Natural killer cell (primary cell): Measurements from ENCODE around the gene HOMER2. TPM values are rescaled to one million over a fixed set of nuclear protein-coding genes. Genes with fewer than 3 reads are reported as not detected.

ENCODE experiments used
- ATAC-seq, 3 donors: fragments of 150-1000 bp in 2 of 3; fragments of 200-7000 bp in 1 of 3; cut with Tn5 transposase; 1 replicate in 1 of 3; 2 replicates in 2 of 3; pipeline ENCODE4 v1.10.0; 2021; ENCODE audit warnings: mild to moderate bottlenecking in 2 of 3, moderate library complexity in 2 of 3
- DNase-seq, 2 donors: peaks; one replicate each; pipeline versions ENCODE4 v3.0.0 to v3.0.0-alpha.2; 2013 to 2021; ENCODE audit warnings: mixed read lengths in 1 of 2
- H3K27ac ChIP-seq: one replicate; pipeline ENCODE4 v1.5.1; 2013; ENCODE audit warnings: mild to moderate bottlenecking, low read length
- H3K27me3 ChIP-seq: one replicate; pipeline ENCODE4 v1.6.1; 2013; ENCODE audit warnings: low read length; ENCODE audit not compliant: control insufficient read depth, insufficient read depth
- H3K36me3 ChIP-seq: one replicate; pipeline ENCODE4 v1.6.1; 2013; ENCODE audit warnings: low read length; ENCODE audit not compliant: control insufficient read depth, insufficient read depth
- H3K4me1 ChIP-seq: one replicate; pipeline ENCODE4 v1.6.1; 2013; ENCODE audit warnings: low read length; ENCODE audit not compliant: control insufficient read depth, insufficient read depth
- H3K4me3 ChIP-seq: one replicate; pipeline ENCODE4 v1.5.1; 2013; ENCODE audit warnings: low read length
- H3K9me3 ChIP-seq: one replicate; pipeline ENCODE4 v1.6.1; 2013; ENCODE audit warnings: low read length; ENCODE audit not compliant: control insufficient read depth, insufficient read depth
- H3K27ac Mint-ChIP-seq, 2 donors: one replicate each; pipeline ENCODE4 v1.8.0; 2022; ENCODE audit warnings: mild to moderate bottlenecking in 2 of 2, mixed read lengths in 2 of 2, moderate library complexity in 1 of 2
- H3K27me3 Mint-ChIP-seq, 2 donors: one replicate each; pipeline ENCODE4 v1.8.0; 2022; ENCODE audit warnings: low read depth in 2 of 2, mixed read lengths in 2 of 2
- H3K36me3 Mint-ChIP-seq: one replicate; pipeline ENCODE4 v1.8.0; 2022; ENCODE audit warnings: mixed read lengths
- H3K4me1 Mint-ChIP-seq, 2 donors: one replicate each; pipeline ENCODE4 v1.8.0; 2022; ENCODE audit warnings: mixed read lengths in 2 of 2
- H3K4me3 Mint-ChIP-seq: one replicate; pipeline ENCODE4 v1.8.0; 2022; ENCODE audit warnings: mild to moderate bottlenecking, moderate library complexity, mixed read lengths
- H3K9me3 Mint-ChIP-seq, 2 donors: one replicate each; pipeline ENCODE4 v1.8.0; 2022; ENCODE audit warnings: mixed read lengths in 2 of 2
- CTCF ChIP-seq: fragments of 200-600 bp; IDR thresholded peaks from one replicate; pipeline ENCODE4 v1.8.0; 2022; ENCODE audit warnings: antibody characterized with exemption
- WGBS: methylation state at CpG from one replicate; pipeline ENCODE4 v1.1.7; 2013; ENCODE audit warnings: missing lambda C conversion rate; ENCODE audit not compliant: insufficient coverage; 5-methylcytosine and 5-hydroxymethylcytosine counted together
- intact Hi-C: fragments of 100-400 bp; cut with micrococcal nuclease; formaldehyde crosslinking; loops from one replicate; pipeline ENCODE4 v1.14.2; 2022
- total RNA-seq, 4 donors: library from RNA; stranded (reverse); fragments of 120-200 nt in 1 of 4; gene quantifications; one replicate each; pipeline versions ENCODE4 v1.2.3 to v1.2.4, GENCODE V29; 2013 to 2022

HOMER2 gene
- total RNA-seq, 3 donors from 2014 or later (not counting 1 experiment from before 2014, with no cell fraction given): 3.6 to 7.0 (median 4.0) TPM

- no peak overlapping the region for H3K4me3 Mint-ChIP-seq
- no peaks in the 10 kb centered on the region for H3K4me1 ChIP-seq
- H3K27me3 Mint-ChIP-seq: peaks cover 0 to 4% of the 10 kb centered on the region in 2 donors
- no peak overlapping the region for H3K4me3 ChIP-seq
- intact Hi-C loops: no loop called here
- ATAC-seq (no peak), DNase-seq (no peak)
- no peaks in the 10 kb centered on the region for H3K4me1 Mint-ChIP-seq
- no peaks in the 10 kb centered on the region for H3K36me3 ChIP-seq
- 77% methylated on average over 6 of the region's 6 CpGs for WGBS
- H3K9me3 ChIP-seq: no peaks in the 10 kb centered on the region
- no peaks in the 10 kb centered on the region for H3K9me3 Mint-ChIP-seq
- no peak overlapping the region for H3K27ac Mint-ChIP-seq
- H3K36me3 Mint-ChIP-seq: no peaks in the 10 kb centered on the region
- no peak overlapping the region for H3K27ac ChIP-seq
- H3K27me3 ChIP-seq: no peaks in the 10 kb centered on the region
- no peak for TF ChIP-seq CTCF
Measured at GRCh38 chr15:82918162-82918561, 34.4 kb downstream of the HOMER2 start.

GRCh38 chr15:82917249-82917648, 35.3 kb downstream of the HOMER2 start:
- intact Hi-C loops: no loop called here
- no peaks in the 10 kb centered on the region for H3K36me3 Mint-ChIP-seq
- H3K27ac ChIP-seq: no peak overlapping the region
- no peak overlapping the region for H3K27ac Mint-ChIP-seq
- H3K4me1 Mint-ChIP-seq: no peaks in the 10 kb centered on the region
- H3K27me3 ChIP-seq: no peaks in the 10 kb centered on the region
- no peaks in the 10 kb centered on the region for H3K9me3 ChIP-seq
- no peak overlapping the region for H3K4me3 ChIP-seq
- H3K36me3 ChIP-seq: no peaks in the 10 kb centered on the region
- ATAC-seq: no peak
- H3K4me3 Mint-ChIP-seq: no peak overlapping the region
- no peak for TF ChIP-seq CTCF
- no peak for DNase-seq
- WGBS: 89% methylated on average over 7 of the region's 7 CpGs
- H3K9me3 Mint-ChIP-seq: no peaks in the 10 kb centered on the region
- peaks cover 0 to 4% of the 10 kb centered on the region in 2 donors for H3K27me3 Mint-ChIP-seq
- H3K4me1 ChIP-seq: no peaks in the 10 kb centered on the region

- H3K27ac Mint-ChIP-seq: no peak overlapping the region
- no peaks in the 10 kb centered on the region for H3K9me3 ChIP-seq
- H3K4me1 Mint-ChIP-seq: no peaks in the 10 kb centered on the region
- H3K36me3 ChIP-seq: no peaks in the 10 kb centered on the region
- no peak overlapping the region for H3K4me3 Mint-ChIP-seq
- H3K9me3 Mint-ChIP-seq: no peaks in the 10 kb centered on the region
- no peak overlapping the region for H3K4me3 ChIP-seq
- intact Hi-C loops: no loop called here
- H3K36me3 Mint-ChIP-seq: no peaks in the 10 kb centered on the region
- ATAC-seq (no peak), DNase-seq (no peak)
- H3K27me3 ChIP-seq: no peaks in the 10 kb centered on the region
- 92% methylated on average over 10 of the region's 13 CpGs for WGBS
- TF ChIP-seq CTCF: no peak
- H3K27me3 Mint-ChIP-seq: peaks cover 0 to 3% of the 10 kb centered on the region in 2 donors
- no peaks in the 10 kb centered on the region for H3K4me1 ChIP-seq
- H3K27ac ChIP-seq: no peak overlapping the region
Measured at GRCh38 chr15:82916161-82916952, 36.2 kb downstream of the HOMER2 start.

GRCh38 chr15:82914396-82914795, 38.1 kb downstream of the HOMER2 start:
- H3K27ac ChIP-seq: no peak overlapping the region
- H3K4me3 Mint-ChIP-seq: no peak overlapping the region
- no peak for TF ChIP-seq CTCF
- DNase-seq: no peak
- H3K9me3 Mint-ChIP-seq: peaks cover under 1 to 1% of the 10 kb centered on the region in 2 donors
- no peak overlapping the region for H3K4me3 ChIP-seq
- H3K27me3 ChIP-seq: no peaks in the 10 kb centered on the region
- H3K9me3 ChIP-seq: peaks cover under 1% of the 10 kb centered on the region
- no peaks in the 10 kb centered on the region for H3K36me3 Mint-ChIP-seq
- H3K4me1 Mint-ChIP-seq: no peaks in the 10 kb centered on the region
- no peaks in the 10 kb centered on the region for H3K27me3 Mint-ChIP-seq
- H3K4me1 ChIP-seq: no peaks in the 10 kb centered on the region
- H3K27ac Mint-ChIP-seq: no peak overlapping the region
- 92% methylated on average over 2 of the region's 2 CpGs for WGBS
- no peak for ATAC-seq
- intact Hi-C loops: no loop called here
- H3K36me3 ChIP-seq: no peaks in the 10 kb centered on the region
